A549 (cell line): Measurements from ENCODE around the gene INSYN1.

Experiments
- FOSB ChIP-seq: fragments of 250-450 bp; sonication (Bioruptor Pico); IDR thresholded peaks from 2 replicates; pipeline ENCODE4 v1.5.0; 2020; ENCODE audit warnings: mild to moderate bottlenecking, moderate library complexity
- MYC ChIP-seq: IDR thresholded peaks from 2 replicates; pipeline ENCODE4 v1.6.1; 2012; ENCODE audit warnings: mild to moderate bottlenecking, inconsistent platforms, low read length, improper control_type of control experiment, borderline replicate concordance
- RAD21 ChIP-seq, 2 experiments: fragments of >200 bp in 1 of 2; sonication (Bioruptor Twin) in 1 of 2; formaldehyde crosslinking in 1 of 2; IDR thresholded peaks in 1 of 2; conservative IDR thresholded peaks in 1 of 2; 2 replicates in 1 of 2; 3 replicates in 1 of 2; pipeline ENCODE4 v1.6.1; 2012 to 2018; ENCODE audit warnings: inconsistent platforms in 1 of 2
- ZNF302 ChIP-seq: fragments of 250-450 bp; sonication (Bioruptor Pico); IDR thresholded peaks from 2 replicates; pipeline ENCODE4 v1.9.0; 2021; ENCODE audit warnings: inconsistent platforms, mild to moderate bottlenecking, moderate library complexity

DNA sequence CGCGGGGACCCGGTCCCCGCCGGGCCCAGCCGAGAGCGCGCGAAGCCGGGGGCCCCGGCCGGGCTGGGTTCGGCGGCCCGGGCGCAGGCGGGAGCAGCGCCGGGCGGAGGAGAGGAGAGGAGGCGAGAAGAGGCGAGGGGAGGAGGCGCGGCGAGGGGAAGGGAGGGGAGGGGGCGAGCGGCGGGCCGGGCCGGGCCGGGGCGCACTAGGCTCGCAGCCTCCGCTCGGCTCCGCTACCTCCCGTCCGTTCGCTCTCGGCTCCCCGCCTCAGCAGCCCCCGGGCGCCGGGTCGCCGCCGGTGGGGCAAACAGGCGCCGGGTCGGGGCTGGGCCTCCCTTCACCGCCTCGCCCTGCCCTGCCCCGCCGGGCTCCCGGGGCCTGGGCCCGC, 351 bp downstream of the INSYN1 start:
- TF ChIP-seq MYC: no peak
- TF ChIP-seq RAD21 (conservative IDR thresholded peaks at IDR 0.05 in 1 of 2, IDR thresholded peaks at IDR 0.05 in 1 of 2): no peak
- no peak for TF ChIP-seq FOSB (CRISPR knock-in tag)
- no peak for TF ChIP-seq ZNF302 (CRISPR knock-in tag)
